HG02798 (cell line): Measurements from ENCODE around the gene ETV6.

ENCODE experiments used
- ATAC-seq: cut with Tn5 transposase; IDR thresholded peaks from one replicate; pipeline ENCODE4 v1.9.1; 2021; ENCODE audit warnings: mild to moderate bottlenecking; ENCODE audit not compliant: unreplicated experiment, poor library complexity

Gene ETV6

GRCh38 chr12:11868027-11868426, 218.6 kb downstream of the ETV6 start:
- no peak for ATAC-seq

DNA sequence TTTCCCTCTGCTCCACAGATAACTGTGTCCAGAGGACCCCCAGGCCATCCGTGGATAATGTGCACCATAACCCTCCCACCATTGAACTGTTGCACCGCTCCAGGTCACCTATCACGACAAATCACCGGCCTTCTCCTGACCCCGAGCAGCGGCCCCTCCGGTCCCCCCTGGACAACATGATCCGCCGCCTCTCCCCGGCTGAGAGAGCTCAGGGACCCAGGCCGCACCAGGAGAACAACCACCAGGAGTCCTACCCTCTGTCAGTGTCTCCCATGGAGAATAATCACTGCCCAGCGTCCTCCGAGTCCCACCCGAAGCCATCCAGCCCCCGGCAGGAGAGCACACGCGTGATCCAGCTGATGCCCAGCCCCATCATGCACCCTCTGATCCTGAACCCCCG, 219.9 kb downstream of the ETV6 start:
- no peak for ATAC-seq

GRCh38 chr12:11870041-11870451, 220.6 kb downstream of the ETV6 start:
- ATAC-seq, result no peak

DNA sequence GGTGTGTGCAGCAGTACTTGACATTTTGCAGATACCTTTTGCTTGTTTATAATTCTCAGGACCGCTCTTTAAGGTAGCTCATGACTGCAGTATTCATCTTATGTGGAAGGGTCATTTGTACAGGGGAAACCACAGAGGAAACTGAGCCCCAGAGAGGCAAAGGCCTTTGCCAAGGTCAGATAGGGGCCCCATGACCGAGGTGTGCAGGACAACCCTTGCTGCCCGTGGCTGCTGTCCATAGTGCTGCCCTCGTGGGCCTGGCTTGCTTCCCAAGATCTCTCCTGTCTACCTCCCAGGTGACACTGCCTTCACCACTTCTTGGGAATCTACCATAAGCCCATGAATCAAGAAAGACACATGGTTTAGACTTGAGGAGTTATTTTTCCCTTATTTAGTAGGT, 222.6 kb downstream of the ETV6 start:
- no peak for ATAC-seq

DNA sequence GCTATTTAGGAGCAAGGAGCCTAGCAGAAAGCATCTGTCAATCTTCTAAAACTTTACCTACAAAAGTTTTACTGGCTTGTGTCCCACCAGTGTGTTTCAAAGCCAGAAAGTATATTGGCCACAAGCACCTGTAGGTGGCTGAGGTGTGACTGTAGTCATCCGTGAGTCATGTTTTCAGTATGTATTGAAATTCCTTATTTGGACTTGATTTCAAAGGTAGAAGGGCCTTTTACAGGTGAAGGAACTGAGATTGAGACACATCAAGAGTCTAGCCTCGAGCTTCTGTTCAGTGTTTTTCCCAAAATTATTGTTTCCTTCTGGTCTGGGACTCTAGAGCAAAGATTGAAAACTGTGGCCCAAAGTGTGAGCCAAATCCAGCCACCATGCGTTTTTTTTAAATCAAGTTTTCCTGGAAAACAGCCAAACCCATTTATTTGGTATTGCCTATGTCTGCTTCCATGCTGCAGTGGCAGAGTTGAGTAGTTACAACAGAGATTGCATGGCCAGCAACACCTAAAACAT, 226.0 kb downstream of the ETV6 start:
- no peak for ATAC-seq

DNA sequence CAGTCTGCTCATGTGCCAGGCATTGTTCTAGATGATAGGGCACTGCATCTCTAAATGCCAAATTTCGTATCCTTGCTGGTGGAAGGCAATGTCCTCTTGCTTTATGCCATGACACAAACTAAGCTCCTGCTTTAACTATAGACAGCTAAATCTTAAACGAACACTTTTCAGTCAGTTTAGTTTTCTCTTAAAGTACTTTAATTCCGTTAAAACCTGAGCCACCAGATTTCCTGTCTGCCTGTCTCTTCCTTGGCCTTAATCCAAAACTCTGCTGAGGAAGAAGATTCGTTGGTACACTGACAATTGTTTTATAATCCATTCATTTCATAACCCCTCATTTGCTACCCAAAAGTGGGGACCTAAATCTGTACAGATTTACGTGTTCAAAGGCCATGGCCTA, 226.8 kb downstream of the ETV6 start:
- ATAC-seq, result no peak

DNA sequence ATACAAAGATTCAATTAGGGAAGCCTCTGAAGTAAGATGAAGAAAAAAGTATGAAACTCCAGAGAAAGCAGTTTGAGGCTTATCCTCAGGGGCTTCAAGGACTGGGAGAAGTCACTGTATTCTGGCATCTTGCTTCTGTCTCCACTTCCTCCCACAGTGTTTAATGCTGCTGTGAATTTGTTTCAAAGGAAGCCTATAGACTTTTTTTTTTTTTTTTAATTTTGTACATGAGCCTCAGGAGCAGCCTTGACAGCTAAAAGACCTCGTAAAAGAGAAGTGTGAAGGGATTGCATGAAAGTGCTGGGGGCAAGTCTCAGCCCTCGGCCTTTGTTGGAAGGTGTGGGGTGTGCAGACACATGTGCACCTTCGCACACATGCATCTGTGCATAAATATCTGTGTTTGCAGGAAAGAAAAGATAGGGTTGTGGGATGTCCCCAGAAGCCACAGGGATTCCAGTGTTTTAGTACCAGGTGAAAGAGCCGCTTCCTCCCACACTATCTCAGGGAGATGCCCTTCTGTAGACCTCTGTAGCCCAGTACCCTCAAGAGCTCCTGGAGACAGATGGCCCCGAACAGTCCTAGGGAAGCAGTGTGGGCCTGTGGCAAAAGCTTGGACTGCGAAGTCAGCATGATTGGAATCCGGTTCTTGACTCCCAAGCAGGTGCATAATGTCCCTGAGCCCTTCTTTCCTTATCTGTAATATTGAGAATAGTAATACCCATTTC, 227.8 kb downstream of the ETV6 start:
- no peak for ATAC-seq

GRCh38 chr12:11877869-11878780, 228.7 kb downstream of the ETV6 start:
- ATAC-seq, result no peak

DNA sequence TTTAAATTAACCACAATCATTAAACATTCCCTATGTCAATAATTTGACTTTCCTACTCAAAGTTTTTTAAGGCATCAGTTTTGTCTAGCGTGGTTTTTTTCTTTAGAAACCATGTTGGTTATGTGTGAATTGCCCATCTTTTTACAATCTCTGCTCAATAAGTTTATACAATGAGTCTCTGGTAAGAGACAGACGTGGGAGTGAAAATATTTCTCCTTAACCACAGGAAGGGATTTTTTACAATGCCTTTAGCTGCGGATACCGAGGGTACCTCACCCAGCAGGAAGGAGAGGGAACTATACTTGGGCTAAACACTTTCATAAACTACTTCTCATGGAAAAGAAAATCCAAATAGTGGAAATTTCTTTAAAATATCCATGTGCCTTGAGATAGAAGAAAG, 229.8 kb downstream of the ETV6 start:
- ATAC-seq, result no peak

DNA sequence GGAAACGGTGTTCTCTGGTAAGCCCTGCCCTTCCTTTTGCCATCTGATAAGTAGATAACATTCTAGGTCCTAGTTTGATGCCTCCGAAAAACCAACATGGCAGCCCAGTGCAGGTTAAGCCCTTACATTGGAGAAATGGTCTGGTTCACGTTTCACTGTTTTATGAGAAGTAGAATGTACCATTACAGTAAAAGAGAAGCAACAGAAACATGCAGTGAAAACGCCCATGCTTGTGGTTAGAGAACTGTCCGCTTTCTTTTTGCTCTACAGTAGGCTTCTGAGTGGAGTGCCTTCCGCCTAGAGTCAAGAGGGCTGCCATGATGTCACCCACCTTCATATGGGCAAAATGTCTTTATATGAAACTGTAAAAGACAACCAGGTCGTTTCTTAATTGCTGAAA, 230.9 kb downstream of the ETV6 start:
- no peak for ATAC-seq

DNA sequence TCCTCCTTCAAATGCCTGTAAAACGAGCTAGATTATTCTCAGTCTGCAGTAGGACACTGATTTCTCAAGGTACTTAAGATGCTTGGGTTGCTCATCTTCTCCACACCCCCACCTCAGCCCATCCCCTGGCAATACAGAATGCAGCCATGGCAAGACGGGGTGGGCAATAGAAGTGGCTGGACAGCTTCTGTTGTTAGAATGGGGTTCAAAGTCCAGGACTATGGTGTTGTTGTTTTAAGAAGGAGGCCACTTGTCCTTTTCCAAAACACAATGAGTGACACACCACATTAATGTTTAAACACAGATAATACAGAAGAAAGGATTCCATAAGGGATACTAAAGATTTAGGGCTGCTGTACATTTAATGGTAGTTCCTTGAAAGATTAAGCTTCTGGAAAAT, 232.4 kb downstream of the ETV6 start:
- ATAC-seq, result no peak

DNA sequence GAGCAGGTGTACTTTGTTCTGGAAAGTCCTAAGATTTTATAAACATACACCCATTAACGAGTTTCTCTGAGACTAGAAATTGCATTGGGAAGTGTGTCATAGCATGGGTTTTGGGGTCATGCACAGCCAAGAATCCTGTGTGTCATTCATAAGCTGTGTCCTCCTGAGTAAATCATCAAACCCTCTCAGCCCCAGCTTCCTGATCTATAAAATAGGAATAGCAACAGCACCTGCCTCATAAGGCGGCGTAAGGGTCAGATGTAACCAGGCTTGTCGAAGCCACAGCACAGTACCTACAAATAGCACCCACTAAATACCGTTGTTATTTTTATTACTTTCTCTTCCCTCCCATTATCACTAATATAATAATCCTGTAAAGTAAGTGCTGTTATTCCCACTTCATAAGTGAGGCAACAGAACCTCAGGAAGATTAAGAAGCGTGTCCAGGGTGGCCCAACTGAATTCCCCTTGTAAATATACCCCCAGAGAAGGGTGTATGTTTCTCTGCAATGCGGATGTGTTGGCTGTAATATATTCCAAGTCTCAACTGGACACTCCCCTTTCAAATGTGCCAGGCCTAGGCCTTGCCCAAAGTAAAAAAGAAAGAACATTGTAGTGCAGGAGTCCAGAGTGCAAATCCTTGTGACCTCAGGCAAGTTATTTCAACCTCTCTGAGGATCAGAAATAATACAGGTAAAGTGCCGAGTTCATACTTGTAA, 233.0 kb downstream of the ETV6 start:
- no peak for ATAC-seq

DNA sequence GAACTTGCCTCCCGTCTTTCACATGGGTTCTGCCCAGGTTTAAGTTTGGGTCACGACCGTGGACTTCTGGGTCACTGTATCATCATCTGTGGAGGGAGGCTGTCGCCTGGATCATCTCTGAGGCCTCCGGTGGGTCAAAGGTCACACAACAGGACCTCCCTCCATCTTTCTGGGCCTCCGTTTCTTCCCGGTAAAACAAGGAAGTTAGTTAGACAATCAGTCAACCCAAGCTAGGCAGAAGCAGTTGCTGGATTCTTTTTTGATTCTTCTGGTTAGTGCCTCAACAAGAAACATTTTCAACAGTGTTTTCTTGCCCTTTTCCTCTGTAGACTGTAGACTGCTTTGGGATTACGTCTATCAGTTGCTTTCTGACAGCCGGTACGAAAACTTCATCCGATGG, 234.6 kb downstream of the ETV6 start:
- no peak for ATAC-seq

DNA sequence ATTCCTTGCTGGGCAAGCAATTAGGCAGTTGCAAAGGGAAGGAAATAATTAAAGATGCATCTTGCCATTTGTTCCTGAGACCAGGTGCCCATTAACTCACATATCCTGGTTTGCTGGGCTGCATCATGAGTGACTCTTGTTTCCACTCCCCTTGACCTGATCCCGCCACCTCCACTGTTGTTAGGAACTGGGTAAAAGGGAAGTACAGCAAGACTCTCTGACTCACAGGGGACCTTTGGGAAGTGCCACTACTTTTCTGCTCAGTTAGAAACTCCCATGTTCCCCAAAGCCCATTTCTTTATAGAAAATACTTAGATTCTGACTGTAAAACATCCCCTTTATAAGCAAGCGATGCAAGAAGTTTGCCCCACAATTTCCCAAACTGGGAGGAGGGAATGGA, 235.2 kb downstream of the ETV6 start:
- no peak for ATAC-seq

DNA sequence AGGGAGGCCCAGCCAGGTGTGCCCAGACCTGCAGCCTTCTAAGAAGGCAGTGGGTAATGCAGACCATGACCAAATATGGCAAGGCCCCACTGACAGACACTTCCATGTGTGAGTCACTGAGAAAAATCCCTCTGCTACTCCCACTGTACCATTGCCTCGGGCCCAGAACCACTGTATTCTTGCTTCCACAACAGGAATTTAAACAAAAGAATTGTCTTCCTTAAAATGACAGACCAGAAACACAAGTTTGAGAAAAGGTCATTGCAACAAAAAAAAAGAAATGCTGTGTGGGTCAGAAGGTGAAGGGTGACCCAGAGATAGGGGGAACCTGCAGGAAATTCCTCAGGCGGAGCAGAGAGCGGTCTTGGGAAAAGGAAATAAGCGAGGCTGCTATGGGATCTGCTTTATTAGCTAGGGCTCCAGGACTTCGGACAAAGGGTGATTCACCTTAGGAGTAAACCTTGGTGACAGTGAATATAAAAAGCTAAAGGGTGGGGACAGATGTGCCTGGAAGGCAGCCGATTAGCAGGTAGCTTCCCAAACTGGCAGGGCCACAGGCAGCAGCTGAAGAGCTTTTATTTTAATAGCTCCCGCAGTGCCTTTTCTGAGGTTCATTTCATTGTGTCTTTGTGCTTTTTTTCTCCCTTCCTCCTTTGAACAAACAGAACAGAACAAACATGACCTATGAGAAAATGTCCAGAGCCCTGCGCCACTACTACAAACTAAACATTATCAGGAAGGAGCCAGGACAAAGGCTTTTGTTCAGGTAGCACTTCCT, 236.0 kb downstream of the ETV6 start:
- ATAC-seq, result no peak

- ATAC-seq, result no peak
Observed at GRCh38 chr12:11886339-11886738, 236.9 kb downstream of the ETV6 start.

- ATAC-seq, result no peak
Observed at GRCh38 chr12:11888029-11888428, 238.6 kb downstream of the ETV6 start.

DNA sequence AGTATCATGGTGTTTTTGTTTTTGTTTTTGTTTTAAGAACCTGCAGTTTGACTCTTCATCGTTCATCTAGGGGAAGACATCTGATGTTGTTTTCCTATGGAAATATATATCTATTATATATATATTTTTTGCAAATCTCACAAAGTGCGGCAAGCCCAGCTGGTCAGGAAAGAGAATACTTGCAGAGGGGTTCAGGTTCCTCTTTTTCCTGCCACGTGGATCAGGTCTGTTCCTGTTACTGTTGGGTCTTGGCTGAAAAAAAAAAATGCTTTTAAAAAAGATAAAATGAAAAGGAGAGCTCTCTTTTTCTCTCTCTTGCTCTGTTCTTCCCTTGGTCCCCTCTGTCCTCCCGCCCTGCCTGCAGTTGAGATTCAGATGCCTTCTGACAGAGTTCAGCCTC, 241.9 kb downstream of the ETV6 start:
- no peak for ATAC-seq

GRCh38 chr12:11891754-11892386, 242.4 kb downstream of the ETV6 start:
- no peak for ATAC-seq

GRCh38 chr12:11893998-11894397, 244.5 kb downstream of the ETV6 start:
- no peak for ATAC-seq
